ENCODE results near the gene OSBPL3. TPM values are rescaled to one million over a fixed set of nuclear protein-coding genes. Genes with fewer than 3 reads are reported as not detected.

The OSBPL3 gene
- total RNA-seq, 1 experiment from 2014 or later, result 8.6 TPM

GRCh38 chr7:24916463-24917040 is 63.4 kb downstream of the OSBPL3 start:
- H3K4me1 ChIP-seq (ENCODE audit: insufficient read depth, low read length), result peaks cover 7% of the 10 kb centered on the region; the same call in 1 of the 2 replicates
- no peak overlapping the region for H2BK120ac ChIP-seq (ENCODE audit: low read depth, low read length, poor library complexity, severe bottlenecking)
- H3K27me3 ChIP-seq (ENCODE audit: insufficient read depth, low read length), result no peaks in the 10 kb centered on the region
- Mint-ChIP-seq H3K9me3 (no peaks in the 10 kb centered on the region), H3K4me1 (peaks cover 36 to 38% of the 10 kb centered on the region in 2 experiments), H3K27ac (0 out of 7 replicates have a peak overlapping the region, but pooled peaks of 1 of the 3 experiments have one; percentile 3), H3K4me3 (no peak overlapping the region), H3K27me3 (ENCODE audit: low read depth) (no peaks in the 10 kb centered on the region), H3K36me3 (ENCODE audit: insufficient read depth in 1 of 3, low read depth in 3 of 3) (no peaks in the 10 kb centered on the region)
- H3K27ac ChIP-seq (ENCODE audit: insufficient read length, low read depth, low read length), result no peak overlapping the region
- no peak overlapping the region for H4K8ac ChIP-seq (replicated peaks; ENCODE audit: insufficient read length, low read depth, low read length)
- DNase-seq, result no peak
- no peak overlapping the region for H2AFZ ChIP-seq (ENCODE audit: low read length)
- no peak overlapping the region for H2BK15ac ChIP-seq (ENCODE audit: low read depth, low read length)
- H3T11ph ChIP-seq (ENCODE audit: low read length), result no peak overlapping the region
- no peak overlapping the region for H3K56ac ChIP-seq (ENCODE audit: insufficient read length, low read depth, low read length)
- no peak overlapping the region for H2BK5ac ChIP-seq (ENCODE audit: insufficient read length, low read length)
- no peak overlapping the region for H4K5ac ChIP-seq (ENCODE audit: insufficient read length, low read depth, low read length)
- H3K79me2 ChIP-seq (ENCODE audit: insufficient read depth, low read length), result peaks cover 3% of the 10 kb centered on the region; the same call in 1 of the 2 replicates
- H3K4ac ChIP-seq (ENCODE audit: low read depth, low read length), result no peak overlapping the region
- H3K9me3 ChIP-seq (ENCODE audit: control insufficient read depth, low read depth, low read length), result no peaks in the 10 kb centered on the region
- no peak overlapping the region for H3K9ac ChIP-seq (ENCODE audit: extremely low read depth, insufficient read length, low read length)
- no peaks in the 10 kb centered on the region for H3K79me1 ChIP-seq (ENCODE audit: insufficient read depth, low read depth, low read length, poor library complexity, severe bottlenecking)
- H2AK5ac ChIP-seq (ENCODE audit: insufficient read length, low read length), result no peak overlapping the region
- no CpG with 5 or more reads among the region's 4 CpGs for WGBS (ENCODE audit: extremely low coverage, insufficient read length, low lambda C conversion rate)
- no peaks in the 10 kb centered on the region for H3K23me2 ChIP-seq (ENCODE audit: insufficient read length, low read depth, low read length, poor library complexity, severe bottlenecking)
- H2BK20ac ChIP-seq (ENCODE audit: low read depth, low read length, poor library complexity, severe bottlenecking), result no peak overlapping the region
- H3K18ac ChIP-seq (ENCODE audit: insufficient read length, low read depth, low read length), result no peak overlapping the region
- H4K91ac ChIP-seq (ENCODE audit: insufficient read length, low read depth, low read length), result no peak overlapping the region
- no peak overlapping the region for H3K23ac ChIP-seq (ENCODE audit: insufficient read length, low read depth, low read length)
- no peak overlapping the region for H2BK12ac ChIP-seq (ENCODE audit: insufficient read length, low read depth, low read length)
- no peak for TF ChIP-seq CTCF (conservative IDR thresholded peaks at IDR 0.05)
- no peaks in the 10 kb centered on the region for H4K20me1 ChIP-seq (ENCODE audit: control insufficient read depth, insufficient read depth, insufficient read length)
- no peak overlapping the region for H3K4me2 ChIP-seq (ENCODE audit: insufficient read depth, insufficient read length, low read length)
- H3K14ac ChIP-seq (ENCODE audit: insufficient read depth, low read length), result no peak overlapping the region

Measured in H9 (cell line).